Measurements from ENCODE around the gene UBALD2. TPM values are rescaled to one million over a fixed set of nuclear protein-coding genes. Genes with fewer than 3 reads are reported as not detected.

UBALD2 gene
- total and polyA plus RNA-seq, 2 donors (not counting 3 experiments of a cell fraction or from before 2014, with no cell fraction given): 46.9 to 70.9 TPM

- H2AFZ ChIP-seq (ENCODE audit: low read depth, low read length): no peak overlapping the region
- no peaks in the 10 kb centered on the region for H3K9me1 ChIP-seq (replicated peaks; ENCODE audit: control insufficient read depth, extremely low read depth, insufficient read depth, low read length)
- H3K27me3 ChIP-seq (ENCODE audit: control insufficient read depth in 2 of 2, insufficient read depth in 2 of 2, low read length in 2 of 2): no peaks in the 10 kb centered on the region
- CTCF ChIA-PET: no interaction called here
- no peak overlapping the region for H3K9ac ChIP-seq (replicated peaks; ENCODE audit: extremely low read depth, insufficient read depth, low read length)
- H3K79me2 ChIP-seq (ENCODE audit: control insufficient read depth, insufficient read depth, low read length): peaks cover 2% of the 10 kb centered on the region
- peaks cover 29% of the 10 kb centered on the region for H3K4me1 ChIP-seq (ENCODE audit: control insufficient read depth, extremely low read depth, insufficient read depth, low read length)
- intact Hi-C loops (cut with micrococcal nuclease): loop anchor here (10.0 kb wide), 1 partner anchor 186 kb away; the partner anchor contains the start of gene RHBDF2
- FAIRE-seq: no peak
- POLR2A ChIA-PET: no interaction called here
- no peak for DNase-seq (ENCODE audit: low read depth, low spot score)
- dilution Hi-C loops (cut with MboI; ENCODE audit: extremely low pct_ligation_motif_present, low sequenced_read_pairs): no loop called here
- no peak overlapping the region for H3K27ac ChIP-seq (ENCODE audit: insufficient read depth, low read depth, low read length)
- peaks cover 2% of the 10 kb centered on the region for H4K20me1 ChIP-seq (replicated peaks; ENCODE audit: control insufficient read depth, extremely low read depth, insufficient read depth, low read length)
- H3K9me3 ChIP-seq (replicated peaks; ENCODE audit: control insufficient read depth, insufficient read depth, low read length): no peaks in the 10 kb centered on the region
- H3K36me3 ChIP-seq (ENCODE audit: control insufficient read depth in 2 of 2, extremely low read depth in 1 of 2, insufficient read depth in 2 of 2, low read length in 2 of 2): peaks cover 0 to 9% of the 10 kb centered on the region in 2 experiments
- no TSS peak for BruUV-seq (replicated peaks)
- TF ChIP-seq POLR2A (IDR thresholded peaks at IDR 0.05; ENCODE audit: low read depth, low read length) (no peak), GATA2 (IDR thresholded peaks at IDR 0.05; ENCODE audit: insufficient read depth, insufficient read length, low read depth, low read length) (no peak), MYC (IDR thresholded peaks at IDR 0.05; ENCODE audit: low read depth, low read length) (no peak), EZH2 (IDR thresholded peaks at IDR 0.05; ENCODE audit: borderline replicate concordance, low read depth, low read length, severe bottlenecking) (no peak), FOS (IDR thresholded peaks at IDR 0.05; ENCODE audit: borderline replicate concordance, insufficient read depth, low read length) (no peak), JUN (IDR thresholded peaks at IDR 0.05; ENCODE audit: borderline replicate concordance, insufficient read depth, insufficient read length, low read depth) (no peak), MAX (IDR thresholded peaks at IDR 0.05; ENCODE audit: insufficient read depth, insufficient read length) (no peak), CTCF (IDR thresholded peaks at IDR 0.05; ENCODE audit: extremely low read depth in 1 of 2, insufficient read depth in 1 of 2, low read depth in 1 of 2, low read length in 2 of 2) (no peak), POLR2AphosphoS5 (IDR thresholded peaks at IDR 0.05; ENCODE audit: insufficient read depth, low read depth, low read length) (no peak)
- no peak overlapping the region for H3K4me3 ChIP-seq (replicated peaks in 1 of 3; ENCODE audit: insufficient read depth in 1 of 3, low read depth in 1 of 3, low read length in 3 of 3)
- H3K4me2 ChIP-seq (ENCODE audit: insufficient read depth, low read length): no peak overlapping the region
These were observed 53.4 kb downstream of the UBALD2 start for GRCh38 chr17:76318586-76318985.

Small RNAs within 50 kb of the gene (small RNA-seq; reads per million reads assigned to genes)
- gene RF00019 (ENCODE audit: insufficient read depth, insufficient read length, low read depth, low replicate concordance): not detected

Other genes starting within 250 kb of the UBALD2 start
- not detected in 2 replicates for gene EVPL, start 238.0 kb upstream of the UBALD2 start, total RNA-seq
- gene EVPL, start 238.0 kb upstream of the UBALD2 start, polyA plus RNA-seq: not detected in 2 replicates
- gene SRP68, start 192.8 kb upstream of the UBALD2 start, total RNA-seq: 77.6 and 81.7 TPM in 2 replicates
- gene SRP68, start 192.8 kb upstream of the UBALD2 start, polyA plus RNA-seq: 55.8 and 64.6 TPM in 2 replicates
- gene GALR2, start 190.6 kb upstream of the UBALD2 start, total RNA-seq: not detected in 2 replicates
- gene GALR2, start 190.6 kb upstream of the UBALD2 start, polyA plus RNA-seq: 0.47 and 0.53 TPM in 2 replicates
- gene ZACN, start 186.2 kb upstream of the UBALD2 start, total RNA-seq: not detected in 2 replicates
- 0.05 and 0.18 TPM in 2 replicates for gene ZACN, start 186.2 kb upstream of the UBALD2 start, polyA plus RNA-seq
- 122 and 137 TPM in 2 replicates for gene EXOC7, start 161.6 kb upstream of the UBALD2 start, total RNA-seq
- gene EXOC7, start 161.6 kb upstream of the UBALD2 start, polyA plus RNA-seq: 91.5 and 104 TPM in 2 replicates
- not detected in 2 replicates for gene FOXJ1, start 124.1 kb upstream of the UBALD2 start, total RNA-seq
- not detected in 2 replicates for gene FOXJ1, start 124.1 kb upstream of the UBALD2 start, polyA plus RNA-seq
- gene RNF157, start 24.9 kb upstream of the UBALD2 start, total RNA-seq: 0.48 and 0.86 TPM in 2 replicates
- 0.07 and 0.13 TPM in 2 replicates for gene RNF157, start 24.9 kb upstream of the UBALD2 start, polyA plus RNA-seq
- gene QRICH2, start 42.9 kb downstream of the UBALD2 start, total RNA-seq: 7.2 and 9.6 TPM in 2 replicates
- 6.7 and 9.8 TPM in 2 replicates for gene QRICH2, start 42.9 kb downstream of the UBALD2 start, polyA plus RNA-seq
- gene PRPSAP1, start 88.6 kb downstream of the UBALD2 start, total RNA-seq: 79.1 and 90.2 TPM in 2 replicates
- gene PRPSAP1, start 88.6 kb downstream of the UBALD2 start, polyA plus RNA-seq: 106 and 123 TPM in 2 replicates
- 70.7 and 85.6 TPM in 2 replicates for gene SPHK1, start 119.3 kb downstream of the UBALD2 start, total RNA-seq
- gene SPHK1, start 119.3 kb downstream of the UBALD2 start, polyA plus RNA-seq: 97.4 and 97.8 TPM in 2 replicates
- gene UBE2O, start 187.8 kb downstream of the UBALD2 start, total RNA-seq: 32.8 and 34.1 TPM in 2 replicates
- gene UBE2O, start 187.8 kb downstream of the UBALD2 start, polyA plus RNA-seq: 12.1 and 13.9 TPM in 2 replicates
- not detected in 2 replicates for gene AANAT, start 202.3 kb downstream of the UBALD2 start, total RNA-seq
- not detected in 2 replicates for gene AANAT, start 202.3 kb downstream of the UBALD2 start, polyA plus RNA-seq
- gene RHBDF2, start 236.1 kb downstream of the UBALD2 start, total RNA-seq: 38.5 and 42.6 TPM in 2 replicates
- 25.5 and 35.0 TPM in 2 replicates for gene RHBDF2, start 236.1 kb downstream of the UBALD2 start, polyA plus RNA-seq

Measured in endothelial cell of umbilical vein (primary cell).